ENCODE measurements around the gene PRKD2. TPM values are rescaled to one million over a fixed set of nuclear protein-coding genes. Genes with fewer than 3 reads are reported as not detected.
A peak's percentile ranks its signal among the peaks of the same experiment; 100 is the strongest.

PRKD2 gene
- total RNA-seq, 1 donor: 9.0 TPM

DNA sequence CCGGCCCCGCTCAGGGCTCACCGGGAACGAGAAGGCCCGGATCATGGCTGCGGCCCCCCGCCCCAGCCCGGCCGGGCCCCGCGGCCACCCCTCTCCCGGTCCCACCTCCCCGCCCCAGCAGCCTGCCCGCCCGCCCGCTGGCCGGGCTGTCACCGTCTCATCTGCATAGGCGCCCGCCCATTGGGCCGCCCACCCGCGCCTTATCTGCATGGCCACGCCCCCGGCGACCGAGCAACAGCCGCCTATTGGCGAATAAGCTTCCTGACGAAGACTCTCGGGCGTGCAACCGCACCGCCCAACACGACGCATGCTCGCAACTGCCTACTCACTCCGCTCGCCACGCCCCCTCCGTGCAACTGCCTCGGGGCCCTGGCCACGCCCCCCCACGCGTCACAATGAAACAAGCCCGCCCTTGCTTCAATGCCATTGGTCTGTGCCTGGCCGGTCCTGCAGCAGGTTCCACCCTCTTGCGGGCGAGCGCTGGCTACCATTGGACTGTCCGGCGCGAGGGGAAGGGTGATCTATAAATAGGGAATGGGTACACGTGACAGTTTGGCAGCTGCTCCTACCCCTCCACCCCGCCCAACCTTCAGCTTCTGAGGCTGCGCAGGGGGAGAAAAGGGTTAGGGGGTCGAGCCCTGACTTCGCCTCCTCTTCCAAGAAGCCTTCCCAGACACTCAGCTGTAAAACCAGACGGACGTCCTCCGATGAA, 55.7 kb downstream of the PRKD2 start, which contains the start of gene DACT3:
TSS of gene DACT3 (minus strand) at position 163 of the 712 bp plus-strand sequence. CDS start at position 45, 118 bp downstream.
- peaks cover 2% of the 10 kb centered on the region for H4K20me1 ChIP-seq (ENCODE audit: insufficient read depth, low read length)
- H3K4me3 ChIP-seq (ENCODE audit: insufficient read depth, low read length): peak within 1 kb of the TSS; percentile 74
- H3K4me1 ChIP-seq (ENCODE audit: insufficient read depth, low read length): peaks cover 23% of the 10 kb centered on the region
- DNase-seq (ENCODE audit: insufficient read length, low spot score, missing footprints): peak; percentile 100
- TF ChIP-seq, protein P1, sequence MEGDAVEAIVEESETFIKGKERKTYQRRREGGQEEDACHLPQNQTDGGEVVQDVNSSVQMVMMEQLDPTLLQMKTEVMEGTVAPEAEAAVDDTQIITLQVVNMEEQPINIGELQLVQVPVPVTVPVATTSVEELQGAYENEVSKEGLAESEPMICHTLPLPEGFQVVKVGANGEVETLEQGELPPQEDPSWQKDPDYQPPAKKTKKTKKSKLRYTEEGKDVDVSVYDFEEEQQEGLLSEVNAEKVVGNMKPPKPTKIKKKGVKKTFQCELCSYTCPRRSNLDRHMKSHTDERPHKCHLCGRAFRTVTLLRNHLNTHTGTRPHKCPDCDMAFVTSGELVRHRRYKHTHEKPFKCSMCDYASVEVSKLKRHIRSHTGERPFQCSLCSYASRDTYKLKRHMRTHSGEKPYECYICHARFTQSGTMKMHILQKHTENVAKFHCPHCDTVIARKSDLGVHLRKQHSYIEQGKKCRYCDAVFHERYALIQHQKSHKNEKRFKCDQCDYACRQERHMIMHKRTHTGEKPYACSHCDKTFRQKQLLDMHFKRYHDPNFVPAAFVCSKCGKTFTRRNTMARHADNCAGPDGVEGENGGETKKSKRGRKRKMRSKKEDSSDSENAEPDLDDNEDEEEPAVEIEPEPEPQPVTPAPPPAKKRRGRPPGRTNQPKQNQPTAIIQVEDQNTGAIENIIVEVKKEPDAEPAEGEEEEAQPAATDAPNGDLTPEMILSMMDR (IDR thresholded peaks at IDR 0.05; ENCODE audit: extremely low read depth, low read depth, low read length): no peak
- peak within 1 kb of the TSS; percentile 38 for H3K27ac ChIP-seq (ENCODE audit: low read depth, low read length)
- no peaks in the 10 kb centered on the region for H3K9me3 ChIP-seq (ENCODE audit: low read depth, low read length)
- peak within 1 kb of the TSS; percentile 88 for H3K4me2 ChIP-seq (ENCODE audit: insufficient read depth, low read length)
- no peaks in the 10 kb centered on the region for H3K36me3 ChIP-seq (ENCODE audit: insufficient read depth, low read length)
- H2AFZ ChIP-seq (ENCODE audit: low read length): peak within 1 kb of the TSS; percentile 92
- H3K79me2 ChIP-seq (ENCODE audit: insufficient read depth, low read length): no peaks in the 10 kb centered on the region
- H3K27me3 ChIP-seq (ENCODE audit: insufficient read depth, low read length): peaks cover 6% of the 10 kb centered on the region

DNA sequence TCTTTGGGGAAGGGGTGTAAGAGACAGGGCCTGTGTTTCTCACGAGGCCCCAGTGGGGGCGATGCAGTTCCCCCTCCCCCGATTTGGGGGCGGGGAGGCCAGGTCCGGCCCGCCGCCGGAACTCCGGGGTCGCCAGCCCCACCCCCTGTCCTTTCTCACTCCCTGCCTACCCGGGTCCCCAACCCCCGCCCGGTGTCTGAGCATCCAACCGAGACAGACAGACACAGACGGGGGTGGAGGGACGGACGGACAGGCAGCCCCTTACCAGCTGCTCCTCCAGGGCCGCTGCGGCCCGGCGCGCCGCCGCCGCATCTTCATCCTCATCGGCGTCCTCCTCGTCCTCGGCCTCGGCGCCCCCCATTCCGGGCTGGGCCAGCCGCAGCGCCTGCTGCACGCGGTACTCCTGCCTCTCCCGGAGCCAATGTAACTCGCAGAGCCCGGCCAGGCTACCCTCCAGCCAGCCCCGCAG, 56.3 kb downstream of the PRKD2 start:
- peaks cover 6% of the 10 kb centered on the region for H3K27me3 ChIP-seq (ENCODE audit: insufficient read depth, low read length)
- peaks cover 2% of the 10 kb centered on the region for H4K20me1 ChIP-seq (ENCODE audit: insufficient read depth, low read length)
- peak overlapping the region; percentile 88 for H3K4me2 ChIP-seq (ENCODE audit: insufficient read depth, low read length)
- H3K4me1 ChIP-seq (ENCODE audit: insufficient read depth, low read length): peaks cover 23% of the 10 kb centered on the region
- no peak overlapping the region for H3K27ac ChIP-seq (ENCODE audit: low read depth, low read length)
- peak overlapping the region; percentile 74 for H3K4me3 ChIP-seq (ENCODE audit: insufficient read depth, low read length)
- no peaks in the 10 kb centered on the region for H3K79me2 ChIP-seq (ENCODE audit: insufficient read depth, low read length)
- no peaks in the 10 kb centered on the region for H3K36me3 ChIP-seq (ENCODE audit: insufficient read depth, low read length)
- TF ChIP-seq, protein P1 (IDR thresholded peaks at IDR 0.05; ENCODE audit: extremely low read depth, low read depth, low read length): no peak
- no peaks in the 10 kb centered on the region for H3K9me3 ChIP-seq (ENCODE audit: low read depth, low read length)
- peak overlapping the region; percentile 28 for H2AFZ ChIP-seq (ENCODE audit: low read length)
- DNase-seq (ENCODE audit: insufficient read length, low spot score, missing footprints): no peak

DNA sequence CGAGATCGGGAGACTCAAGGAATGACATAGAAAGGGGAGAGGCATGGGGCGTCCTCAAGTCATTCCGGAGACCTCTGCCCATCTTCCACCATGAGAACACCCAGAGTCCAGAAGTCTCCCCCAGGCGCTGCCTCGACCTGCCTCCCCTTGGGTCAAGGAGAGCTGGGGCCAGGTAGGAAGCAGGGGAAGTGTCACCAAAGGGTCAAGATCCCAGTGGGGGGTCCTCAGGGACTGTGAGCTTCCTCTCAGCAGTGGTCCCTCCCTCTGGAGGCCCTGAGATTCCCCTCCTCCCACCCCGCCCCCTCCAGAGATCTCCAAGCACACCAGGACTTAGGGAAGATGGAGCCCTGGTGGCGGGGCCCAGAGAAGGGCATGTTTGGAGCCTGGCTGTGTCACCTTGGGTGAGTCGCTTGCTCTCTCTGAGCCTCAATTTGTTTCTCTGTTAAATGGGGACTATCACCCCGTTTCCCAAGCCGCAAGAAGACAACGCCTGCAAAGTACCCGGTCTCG, 56.9 kb downstream of the PRKD2 start:
- Histone ChIP-seq H3K36me3 (ENCODE audit: insufficient read depth, low read length) (no peaks in the 10 kb centered on the region), H3K27ac (ENCODE audit: low read depth, low read length) (no peak overlapping the region), H4K20me1 (ENCODE audit: insufficient read depth, low read length) (peaks cover 2% of the 10 kb centered on the region), H3K9me3 (ENCODE audit: low read depth, low read length) (no peaks in the 10 kb centered on the region), H3K4me2 (ENCODE audit: insufficient read depth, low read length) (peak overlapping the region; percentile 88), H3K79me2 (ENCODE audit: insufficient read depth, low read length) (no peaks in the 10 kb centered on the region), H3K4me3 (ENCODE audit: insufficient read depth, low read length) (peak overlapping the region; percentile 74), H2AFZ (ENCODE audit: low read length) (peak overlapping the region; percentile 92), H3K4me1 (ENCODE audit: insufficient read depth, low read length) (peaks cover 23% of the 10 kb centered on the region), H3K27me3 (ENCODE audit: insufficient read depth, low read length) (peaks cover 6% of the 10 kb centered on the region)
- no peak for DNase-seq (ENCODE audit: insufficient read length, low spot score, missing footprints)
- TF ChIP-seq, protein P1 (IDR thresholded peaks at IDR 0.05; ENCODE audit: extremely low read depth, low read depth, low read length): no peak
